Skin of body (tissue), 2 donors: Measurements from ENCODE around the gene GPR78. TPM values are rescaled to one million over a fixed set of nuclear protein-coding genes. Genes with fewer than 3 reads are reported as not detected.

Experiments
- DNase-seq: peaks from one replicate; lab custom pipeline; 2025; lab: John Stamatoyannopoulos, UW
- total RNA-seq: library from RNA; depleted of rRNA; stranded (reverse); fragments of >200 nt; gene quantifications from one replicate; pipeline ENCODE4 v1.2.3, GENCODE V29; 2014

GPR78 gene, protein sequence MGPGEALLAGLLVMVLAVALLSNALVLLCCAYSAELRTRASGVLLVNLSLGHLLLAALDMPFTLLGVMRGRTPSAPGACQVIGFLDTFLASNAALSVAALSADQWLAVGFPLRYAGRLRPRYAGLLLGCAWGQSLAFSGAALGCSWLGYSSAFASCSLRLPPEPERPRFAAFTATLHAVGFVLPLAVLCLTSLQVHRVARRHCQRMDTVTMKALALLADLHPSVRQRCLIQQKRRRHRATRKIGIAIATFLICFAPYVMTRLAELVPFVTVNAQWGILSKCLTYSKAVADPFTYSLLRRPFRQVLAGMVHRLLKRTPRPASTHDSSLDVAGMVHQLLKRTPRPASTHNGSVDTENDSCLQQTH
- total RNA-seq: 1.2 TPM

DNA sequence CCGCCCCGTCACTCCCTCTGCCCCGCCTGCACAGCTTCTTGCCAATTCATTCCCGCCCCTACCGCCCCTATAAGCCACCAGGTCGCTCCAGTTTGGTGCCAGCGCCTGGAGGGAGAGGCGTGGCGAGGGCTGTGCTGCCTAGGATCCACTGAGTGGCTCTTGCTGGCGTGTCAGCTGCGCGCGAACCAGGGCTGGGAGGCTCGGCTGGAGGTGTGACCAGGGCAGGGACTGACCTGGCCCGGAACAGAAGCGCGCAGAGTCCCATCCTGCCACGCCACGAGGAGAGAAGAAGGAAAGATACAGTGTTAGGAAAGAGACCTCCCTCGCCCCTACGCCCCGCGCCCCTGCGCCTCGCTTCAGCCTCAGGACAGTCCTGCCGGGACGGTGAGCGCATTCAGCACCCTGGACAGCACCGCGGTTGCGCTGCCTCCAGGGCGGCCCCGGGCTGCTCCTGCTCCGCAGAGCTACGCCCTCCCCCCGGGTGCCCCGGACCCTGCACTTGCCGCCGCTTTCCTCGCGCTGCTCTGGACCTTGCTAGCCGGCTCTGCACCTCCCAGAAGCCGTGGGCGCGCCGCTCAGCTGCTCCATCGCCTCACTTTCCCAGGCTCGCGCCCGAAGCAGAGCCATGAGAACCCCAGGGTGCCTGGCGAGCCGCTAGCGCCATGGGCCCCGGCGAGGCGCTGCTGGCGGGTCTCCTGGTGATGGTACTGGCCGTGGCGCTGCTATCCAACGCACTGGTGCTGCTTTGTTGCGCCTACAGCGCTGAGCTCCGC is at the start of gene GPR78:
GPR78 (plus strand) TSS at position 72 of the 773 bp plus-strand sequence; CDS start at position 663, 591 bp downstream.
- DNase-seq: no peak

DNA sequence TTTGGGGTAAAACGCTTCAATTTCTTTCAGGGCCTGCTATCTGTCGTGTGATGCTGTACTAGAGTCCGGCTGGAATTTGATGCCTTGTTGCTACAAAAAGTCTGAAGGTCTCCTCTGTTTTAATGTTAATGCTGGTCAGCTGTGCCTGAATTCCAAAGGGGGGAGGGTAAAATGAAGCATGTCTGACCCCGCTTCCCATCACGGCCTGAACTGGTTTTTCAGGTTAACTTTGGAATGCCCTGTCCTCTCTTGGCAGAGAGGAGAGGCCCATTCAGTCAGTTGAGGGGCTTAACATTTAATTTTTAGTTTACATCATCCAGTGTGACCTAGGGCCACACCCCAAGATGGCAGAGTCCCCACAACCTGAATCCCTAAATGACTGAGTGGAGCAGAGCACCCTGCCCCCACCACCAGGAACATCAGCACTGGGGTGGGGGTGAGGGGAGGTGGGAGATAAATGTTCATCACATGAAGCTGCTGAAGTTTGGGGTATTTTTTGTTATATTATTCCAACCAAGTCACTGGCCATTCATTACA is 47.9 kb upstream of the GPR78 start:
- DNase-seq: no peak

DNA sequence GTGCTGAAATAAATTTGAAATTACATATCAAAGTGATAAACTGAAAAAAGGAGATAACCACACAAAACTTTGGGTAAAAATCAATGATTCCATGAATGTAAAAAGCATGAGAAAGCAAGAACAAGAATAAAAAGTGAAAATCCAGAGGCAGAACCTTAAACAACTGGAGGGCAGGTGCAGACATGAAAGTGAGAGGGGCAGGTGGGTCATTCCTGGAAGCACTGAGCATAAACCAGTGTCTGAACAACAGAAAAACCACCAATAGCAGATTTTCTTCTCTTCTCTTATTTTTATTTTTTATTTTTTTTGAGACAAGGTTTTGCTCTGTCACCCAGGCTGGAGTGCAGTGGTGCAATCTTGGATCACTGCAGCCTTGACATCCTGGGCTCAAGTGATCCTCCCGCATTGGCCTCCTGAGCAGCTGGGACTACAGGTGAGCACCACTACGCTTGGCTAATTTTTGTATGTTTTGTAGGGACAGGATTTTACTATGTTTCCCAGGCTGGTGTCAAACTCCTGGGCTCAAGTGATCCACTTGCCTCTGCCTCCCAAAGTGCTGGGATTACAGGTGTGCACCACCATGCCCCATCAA is 46.8 kb upstream of the GPR78 start:
- DNase-seq: no peak

DNA sequence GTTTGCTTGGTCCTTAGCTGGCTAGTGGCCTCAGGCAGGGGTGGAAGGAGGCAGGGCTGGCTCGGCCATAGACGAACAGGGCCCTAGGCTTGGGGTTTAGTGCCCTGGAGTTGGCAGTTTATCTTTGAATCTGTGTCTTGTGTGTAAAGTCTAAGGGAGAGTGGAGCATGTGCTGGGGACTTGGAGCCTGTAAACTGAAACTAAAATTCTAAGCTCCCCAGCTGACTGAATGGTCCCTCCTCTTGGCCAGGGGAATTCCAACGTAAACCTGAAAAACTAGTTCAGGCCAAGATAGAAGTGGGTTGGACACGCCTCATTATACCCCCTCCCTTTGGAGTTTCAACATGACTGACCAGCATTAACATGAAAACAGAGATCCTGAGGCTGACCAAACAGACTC is 46.1 kb upstream of the GPR78 start:
- DNase-seq: peak; percentile 1

DNA sequence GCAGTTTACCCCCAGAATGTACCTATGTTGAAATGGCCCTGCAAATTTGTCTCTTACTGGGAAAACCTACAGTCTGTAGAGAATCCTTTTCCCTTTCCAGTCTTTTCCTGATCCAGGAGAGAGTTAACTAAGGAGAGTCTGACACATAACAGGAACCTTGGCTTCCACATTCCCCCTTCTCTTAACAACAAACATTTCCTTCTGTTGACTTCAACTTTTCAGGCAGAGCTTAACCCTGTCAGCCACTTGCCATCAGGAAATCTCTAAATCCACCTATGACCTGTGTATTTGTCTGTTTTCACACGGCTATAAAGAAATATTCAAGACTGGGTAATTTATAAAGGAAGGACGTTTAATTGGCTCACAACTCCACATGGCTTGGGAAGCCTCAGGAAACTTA is 45.6 kb upstream of the GPR78 start:
- no peak for DNase-seq

DNA sequence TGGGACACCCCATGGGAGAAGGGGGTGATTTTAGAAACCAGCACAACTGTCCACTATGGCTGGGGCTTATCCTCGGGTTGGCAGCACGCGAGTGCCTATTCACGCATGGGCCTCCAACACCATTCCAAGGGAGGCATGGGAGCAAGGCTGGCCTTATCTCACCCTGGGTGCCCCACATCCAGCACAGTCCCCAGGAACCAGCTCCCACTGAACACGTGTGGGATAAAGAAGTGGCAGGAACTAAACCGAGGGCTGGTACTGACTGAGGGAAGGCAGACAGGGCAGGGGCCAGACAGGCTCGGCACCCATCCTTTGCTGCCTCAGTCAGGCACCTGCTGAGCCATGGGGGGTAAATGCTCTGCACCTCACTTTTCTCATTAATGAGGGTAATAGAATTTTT is 43.7 kb upstream of the GPR78 start:
- no peak for DNase-seq

DNA sequence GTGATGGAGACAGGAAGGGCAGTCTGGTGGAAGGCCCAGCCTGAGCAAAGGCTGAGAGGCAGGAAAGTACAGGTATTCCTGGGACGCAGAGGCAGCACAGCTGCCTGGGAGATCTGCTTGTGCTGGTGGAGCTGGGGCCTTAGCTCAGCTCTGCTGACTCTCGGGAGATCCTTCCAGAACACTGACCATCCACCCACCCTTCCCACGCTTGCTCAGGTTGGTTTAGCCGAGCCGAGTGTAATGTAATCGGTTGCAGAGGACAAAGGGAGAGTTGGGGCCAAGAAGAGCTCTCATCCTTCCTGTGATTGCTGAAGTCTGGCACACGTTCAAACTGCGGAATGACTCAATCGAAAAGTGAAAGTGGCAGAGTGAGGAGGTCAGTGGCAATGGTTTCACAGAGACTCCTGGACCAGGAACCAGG is 43.1 kb upstream of the GPR78 start:
- peak; percentile 39 for DNase-seq

DNA sequence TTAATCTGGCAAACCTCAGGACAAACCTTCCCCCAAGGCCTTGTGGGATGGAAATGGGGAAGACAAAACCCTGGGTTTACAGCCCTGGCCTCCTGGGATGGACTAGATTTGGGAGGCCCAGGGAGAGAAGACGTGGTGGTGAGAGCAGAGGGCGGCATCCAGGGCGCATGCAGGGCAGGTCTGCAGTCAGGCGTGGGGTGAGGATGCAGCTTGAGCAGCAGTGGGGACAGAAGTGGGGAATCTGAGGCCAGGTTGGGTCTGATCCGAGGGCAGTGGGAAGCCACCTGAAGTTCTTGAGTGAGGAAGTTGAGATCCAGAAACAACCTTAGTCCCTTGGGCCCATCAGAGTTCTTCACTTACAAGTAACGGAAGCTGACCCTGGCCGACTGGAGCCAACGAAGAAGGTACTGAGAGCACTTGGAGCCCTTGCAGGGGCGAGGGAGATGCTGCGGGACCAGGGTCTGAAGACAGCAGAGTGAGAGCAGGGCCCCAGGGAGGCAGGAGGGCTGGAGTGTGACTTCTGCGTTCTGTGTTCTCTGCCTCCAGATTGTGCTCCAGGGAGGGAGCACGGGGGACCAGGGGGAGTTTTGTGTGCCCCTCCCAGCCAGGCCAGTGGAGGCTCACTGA is 42.0 kb upstream of the GPR78 start:
- no peak for DNase-seq

DNA sequence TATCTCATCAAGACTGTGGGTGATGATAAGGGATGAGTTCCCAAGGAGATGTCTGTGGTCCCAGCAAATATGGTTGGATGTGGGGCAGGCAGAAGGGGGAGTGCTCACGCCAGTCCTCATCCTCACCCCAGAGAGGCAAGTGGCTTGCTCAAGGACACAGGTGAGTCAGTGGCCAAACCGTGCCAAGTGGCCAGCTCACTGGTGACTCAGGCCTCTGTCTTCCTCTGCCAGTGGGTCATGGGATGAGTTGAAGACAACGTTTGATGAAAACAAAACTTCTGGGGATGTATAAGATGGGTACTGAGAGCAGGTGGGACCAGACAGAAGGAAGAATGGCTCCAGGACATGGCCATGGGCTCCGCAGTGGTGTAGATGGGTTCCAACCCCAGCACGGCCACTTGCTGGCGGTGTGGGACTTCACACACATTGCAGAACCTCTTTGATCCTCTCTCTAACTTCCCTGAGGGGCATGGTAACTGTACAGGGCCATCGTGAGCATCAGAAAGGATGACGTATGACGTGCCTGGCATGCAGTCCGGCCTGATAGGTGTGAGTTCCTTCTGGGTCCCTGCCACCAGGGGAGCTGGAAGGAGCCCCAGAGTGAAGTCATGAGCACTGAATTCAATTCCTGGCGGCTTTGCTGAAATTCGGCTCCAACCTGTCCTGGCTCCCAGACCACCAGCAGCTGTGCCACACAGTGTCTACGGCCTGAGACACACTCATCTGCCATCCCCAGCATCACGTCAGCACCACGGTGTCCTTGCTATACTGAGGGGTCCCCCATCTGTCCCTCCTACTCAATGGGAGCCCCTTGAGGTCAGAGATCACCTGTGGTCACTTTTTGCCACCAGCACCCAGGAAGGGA is 41.3 kb upstream of the GPR78 start:
- no peak for DNase-seq

DNA sequence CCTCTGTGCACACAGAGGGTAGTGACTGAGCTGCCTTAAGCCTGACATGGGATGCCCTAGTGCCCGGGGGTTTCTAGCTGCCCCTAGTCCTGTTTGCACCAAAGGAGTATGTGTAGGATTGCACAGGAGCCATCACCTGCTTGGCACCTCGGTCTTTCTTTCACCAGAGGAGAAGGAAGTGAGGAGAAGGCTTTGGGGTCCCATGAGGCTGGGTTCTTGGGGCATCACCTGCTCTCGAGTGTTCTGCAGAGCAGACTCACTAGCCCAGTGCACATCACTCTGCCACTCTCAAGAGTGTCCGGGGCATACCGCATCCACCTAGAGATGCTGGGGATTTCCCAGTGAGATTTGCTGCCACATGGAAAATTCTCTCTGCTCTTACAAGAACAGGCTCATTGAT is 40.5 kb upstream of the GPR78 start:
- no peak for DNase-seq

DNA sequence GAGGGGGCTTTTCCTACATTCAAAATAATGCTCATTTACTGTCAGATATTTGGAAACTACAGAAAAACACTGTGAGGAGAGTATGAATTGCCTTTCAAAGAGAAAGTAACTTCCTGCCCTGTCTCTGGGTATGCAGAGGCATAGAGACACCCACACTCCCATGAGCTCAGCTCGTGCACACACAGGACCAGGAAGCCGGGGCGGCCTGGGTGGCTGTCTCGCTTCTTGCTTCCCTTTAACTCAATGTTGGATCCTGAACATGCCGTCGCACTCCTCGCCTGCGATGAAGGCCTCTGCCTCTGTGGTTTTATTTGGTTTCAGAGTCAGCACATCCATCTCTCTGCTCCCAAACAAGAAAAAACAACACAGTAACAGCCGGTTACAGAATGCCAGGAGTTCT is 40.1 kb upstream of the GPR78 start:
- no peak for DNase-seq

DNA sequence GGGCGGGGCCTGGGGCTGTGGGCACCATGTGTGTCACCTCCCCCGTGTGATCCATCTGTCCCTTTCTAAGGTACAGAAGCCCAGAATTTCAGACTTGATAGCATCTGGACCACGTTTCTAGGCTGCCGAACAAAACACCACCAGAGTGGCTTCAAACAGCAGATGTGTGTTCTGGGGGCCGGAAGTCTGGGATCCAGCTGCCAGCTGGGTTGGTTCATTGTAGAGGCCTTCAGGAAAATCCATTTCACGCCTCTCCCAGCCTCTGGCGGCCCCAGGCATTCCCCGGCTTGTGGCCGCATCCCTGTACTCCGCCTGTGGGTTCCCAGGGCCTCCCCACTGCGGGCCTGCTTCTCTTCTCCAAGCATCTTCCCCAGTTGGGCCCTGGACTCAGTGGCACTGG is 39.6 kb upstream of the GPR78 start:
- DNase-seq: no peak

DNA sequence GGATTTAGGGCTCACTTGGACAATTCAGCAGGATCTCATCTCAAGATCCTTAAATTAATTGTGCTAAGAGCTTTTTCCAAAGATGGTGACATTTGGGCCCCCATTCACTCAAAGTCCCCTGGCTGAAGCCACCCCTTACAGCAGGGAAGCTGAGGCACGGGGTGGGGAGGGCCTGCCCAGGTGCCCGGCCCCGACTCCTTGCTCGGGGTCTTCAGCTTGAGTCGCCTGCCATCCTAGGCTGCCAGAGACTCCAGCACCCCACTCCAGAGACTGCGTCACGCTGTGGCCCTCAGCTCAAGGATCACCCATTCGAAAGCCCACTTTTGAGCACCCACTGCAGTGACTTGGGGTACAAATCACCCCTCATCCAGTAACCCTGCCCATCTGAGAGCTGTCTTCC is 39.2 kb upstream of the GPR78 start:
- no peak for DNase-seq

DNA sequence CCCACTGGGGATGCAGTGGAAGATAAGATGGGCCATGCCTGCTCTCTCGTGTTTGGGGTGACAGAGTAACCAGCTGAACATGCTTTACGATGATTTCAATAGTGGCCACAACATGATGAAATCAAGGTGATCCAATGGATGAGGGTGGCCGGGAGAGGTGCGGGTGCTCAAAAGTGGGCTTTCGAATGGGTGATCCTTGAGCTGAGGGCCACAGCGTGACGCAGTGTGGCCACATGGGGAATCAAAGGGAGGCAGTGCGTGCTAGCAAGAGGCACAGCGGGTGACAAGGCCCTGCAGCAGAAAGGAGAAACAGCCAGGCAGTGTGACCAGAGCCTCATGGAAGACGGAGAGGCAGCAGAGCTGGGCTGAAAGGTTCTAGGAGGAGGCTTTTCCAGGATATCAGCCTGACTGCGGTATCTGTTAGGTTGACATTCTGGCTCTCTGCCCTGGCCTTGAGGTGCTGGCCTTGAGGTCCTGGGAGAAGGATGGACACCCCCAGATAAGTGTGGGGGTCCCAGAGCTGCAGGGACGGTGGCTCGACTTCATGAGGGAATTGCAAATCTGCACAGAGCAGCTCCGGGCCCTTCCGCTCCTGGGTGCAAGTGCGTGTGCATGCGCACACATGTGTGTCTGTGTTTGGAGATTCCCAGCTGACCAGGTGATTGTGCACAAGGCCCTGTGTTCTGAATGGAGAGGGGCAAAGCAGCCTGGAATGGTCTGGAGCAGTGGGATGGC is 38.0 kb upstream of the GPR78 start:
- DNase-seq: no peak

DNA sequence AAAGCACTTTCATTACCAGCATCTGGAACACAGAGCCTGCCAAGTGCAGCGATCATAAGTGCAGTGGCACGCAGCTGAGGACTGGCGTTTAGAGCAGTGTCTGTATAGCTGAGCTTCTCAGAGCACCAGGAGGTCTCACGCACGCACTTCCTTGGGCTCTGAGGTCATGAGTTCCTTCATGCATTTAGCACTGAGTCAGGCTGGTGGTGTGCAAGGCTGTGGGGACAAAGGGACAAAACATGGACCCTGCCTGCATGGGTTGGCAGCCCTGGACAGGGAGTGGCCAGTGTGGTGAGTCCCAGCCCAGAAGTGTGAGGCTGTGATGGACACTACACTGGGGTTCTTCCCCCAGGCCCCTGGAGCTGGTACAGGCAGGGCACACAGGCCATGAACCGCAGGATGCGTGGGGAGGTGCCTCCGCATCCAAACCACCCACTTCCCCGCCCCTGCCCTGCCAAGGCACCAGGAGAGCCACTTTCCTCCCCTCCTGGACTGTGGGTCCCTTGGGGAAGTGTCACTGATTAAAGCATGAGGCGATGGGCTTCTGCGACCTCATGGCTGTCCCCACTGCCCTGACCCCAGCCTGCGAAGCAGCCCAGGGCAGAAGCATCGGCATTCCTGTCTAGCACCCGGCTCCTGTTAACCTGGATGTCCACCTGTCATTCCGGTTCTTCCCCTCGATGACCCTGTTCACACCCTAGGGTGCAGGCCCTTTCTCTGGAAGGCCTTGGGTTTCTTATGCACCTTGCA is 37.2 kb upstream of the GPR78 start:
- no peak for DNase-seq

DNA sequence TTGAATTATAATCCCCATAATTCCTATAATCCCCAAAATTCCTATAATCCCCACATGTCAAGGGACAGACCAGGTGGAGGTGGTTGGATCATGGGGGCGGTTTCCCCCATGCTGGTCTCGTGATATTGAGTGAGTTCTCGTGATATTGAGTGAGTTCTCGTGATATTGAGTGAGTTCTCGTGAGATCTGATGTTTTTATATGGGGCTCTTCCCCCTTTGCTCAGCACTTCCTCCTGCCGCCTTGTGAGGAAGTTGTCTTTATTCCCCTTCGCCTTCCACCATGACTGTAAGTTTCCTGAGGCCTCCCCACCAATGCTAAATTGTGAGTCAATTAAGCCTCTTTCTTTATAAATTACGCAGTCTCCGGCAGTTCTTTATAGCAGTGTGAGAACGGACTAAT is 36.6 kb upstream of the GPR78 start:
- no peak for DNase-seq

DNA sequence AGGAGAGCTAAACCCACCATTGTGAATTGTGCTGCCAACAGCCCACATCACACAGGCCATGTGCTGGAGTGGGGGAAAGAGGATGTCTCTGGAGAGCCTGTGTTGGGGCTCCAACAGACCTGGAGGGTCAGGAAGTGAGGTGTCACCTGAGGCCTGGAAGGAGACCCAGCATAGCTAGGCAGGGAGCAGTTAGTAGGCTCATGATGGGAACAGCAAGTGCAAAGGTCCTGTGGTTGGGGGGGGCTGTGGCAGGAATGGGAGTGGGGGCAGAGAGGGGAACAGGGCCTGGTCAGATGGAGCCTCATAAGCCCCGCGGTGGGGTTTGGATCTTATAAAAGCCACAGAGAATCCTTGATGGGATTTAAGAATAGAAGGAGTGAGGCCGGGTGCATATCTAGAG is 35.9 kb upstream of the GPR78 start:
- DNase-seq: no peak

DNA sequence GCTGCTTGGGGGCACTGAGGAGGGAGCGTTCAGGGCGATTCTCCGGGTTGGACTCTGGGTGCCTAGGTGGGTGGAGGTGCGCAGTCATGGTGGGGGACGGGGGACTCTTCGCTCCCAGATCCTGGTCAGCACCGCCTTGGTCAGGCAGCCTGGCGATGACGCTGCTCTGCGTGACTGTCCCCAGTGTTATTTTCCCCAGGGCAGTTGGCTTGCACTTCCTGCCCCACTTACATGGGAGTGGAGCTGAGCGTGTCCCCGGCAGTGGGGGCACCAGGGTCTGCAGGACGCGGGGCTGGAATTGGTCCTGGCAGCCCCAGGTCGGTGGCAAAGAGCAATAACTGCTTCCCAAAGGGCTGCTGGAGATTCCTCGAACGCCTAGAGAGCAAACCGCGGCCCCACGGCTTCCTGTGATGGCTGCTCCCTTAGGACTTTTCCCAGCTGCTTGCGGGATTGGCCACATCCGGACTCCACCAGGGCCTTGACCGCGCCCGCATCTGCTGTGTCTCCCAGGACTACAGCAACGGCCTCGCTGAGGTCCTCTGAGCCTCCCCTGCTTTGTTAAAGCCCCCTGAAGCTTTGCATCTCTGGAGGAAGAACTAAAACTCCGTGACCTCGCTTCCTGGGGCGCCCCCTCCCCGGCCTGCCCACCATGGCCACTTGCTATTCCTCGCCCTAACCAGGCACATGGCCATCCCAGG is 35.3 kb upstream of the GPR78 start:
- no peak for DNase-seq

DNA sequence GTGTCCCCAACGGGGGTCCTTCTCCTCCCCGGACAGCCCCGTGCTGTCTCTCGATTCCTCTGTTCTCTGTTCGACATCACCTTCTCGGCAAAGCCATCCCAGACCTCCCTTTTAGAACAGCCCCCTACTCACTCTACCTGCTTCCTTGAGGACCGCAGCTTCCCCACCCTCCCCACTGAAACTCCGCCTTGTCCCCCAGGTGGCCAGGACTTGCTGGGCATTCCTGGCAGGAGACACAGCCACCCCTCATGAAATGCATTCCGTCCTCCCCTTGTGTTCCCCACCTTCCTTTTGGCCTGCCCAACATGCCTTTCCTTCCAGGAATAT is 34.8 kb upstream of the GPR78 start:
- DNase-seq: no peak
